Transverse colon (tissue), 3 donors: ENCODE results near the gene MYOCD.

Experiments
- POLR2A ChIP-seq: fragments of 450-650 bp; IDR thresholded peaks from one replicate; pipeline ENCODE4 v1.6.1; 2016; ENCODE audit warnings: antibody characterized with exemption, mild to moderate bottlenecking, moderate library complexity
- POLR2AphosphoS5 ChIP-seq, 3 donors: sonication (generic); formaldehyde crosslinking; IDR thresholded peaks; one replicate each; pipeline ENCODE4 v1.6.1; 2016; ENCODE audit warnings: antibody characterized with exemption in 3 of 3

- TF ChIP-seq POLR2A (no peak), POLR2AphosphoS5 (IDR thresholded peaks at IDR 0.05) (no peak)
Measured at GRCh38 chr17:12616161-12616560, 49.5 kb upstream of the MYOCD start.
